ENCODE results near the gene SLC38A4. TPM values are rescaled to one million over a fixed set of nuclear protein-coding genes. Genes with fewer than 3 reads are reported as not detected.

Gene SLC38A4
- total RNA-seq, 1 experiment from 2014 or later: not detected

- H3K9ac ChIP-seq (ENCODE audit: low read length): no peak overlapping the region
- no peaks in the 10 kb centered on the region for H3K4me1 ChIP-seq (ENCODE audit: control insufficient read depth in 1 of 2, insufficient read depth in 2 of 2, low read length in 2 of 2)
- no peaks in the 10 kb centered on the region for H3K79me2 ChIP-seq (ENCODE audit: insufficient read depth, low read length)
- POLR2A ChIA-PET: no interaction called here
- no peak overlapping the region for H3K4me3 ChIP-seq (replicated peaks in 1 of 2; ENCODE audit: low read depth in 1 of 2, low read length in 2 of 2)
- ATAC-seq (no peak), DNase-seq (ENCODE audit: low read depth, low spot score) (no peak)
- H2AFZ ChIP-seq (ENCODE audit: low read depth, low read length, poor library complexity, severe bottlenecking): no peak overlapping the region
- H3K36me3 ChIP-seq (ENCODE audit: control insufficient read depth in 1 of 2, insufficient read depth in 2 of 2, low read length in 2 of 2): no peaks in the 10 kb centered on the region
- H3K27ac ChIP-seq (ENCODE audit: low read depth, low read length): no peak overlapping the region
- TF ChIP-seq CBX3 (IDR thresholded peaks at IDR 0.05; ENCODE audit: low read depth): no peak
- no peak for TF ChIP-seq POLR2A (IDR thresholded peaks at IDR 0.05; ENCODE audit: borderline replicate concordance, extremely low read depth, insufficient read depth, insufficient read length)
- TF ChIP-seq POLR2AphosphoS5 (IDR thresholded peaks at IDR 0.05; ENCODE audit: low read depth, low read length): no peak
- TF ChIP-seq JUND (IDR thresholded peaks at IDR 0.05): no peak
- TF ChIP-seq ELF1 (IDR thresholded peaks at IDR 0.05; ENCODE audit: borderline replicate concordance, low read depth): no peak
- no peak for TF ChIP-seq SP1 (IDR thresholded peaks at IDR 0.05; ENCODE audit: low read depth)
- no peak for TF ChIP-seq ATF3 (IDR thresholded peaks at IDR 0.05)
- no peak for TF ChIP-seq MAX (IDR thresholded peaks at IDR 0.05)
- no peak for TF ChIP-seq EZH2phosphoT487 (IDR thresholded peaks at IDR 0.05; ENCODE audit: borderline replicate concordance)
- no peak for TF ChIP-seq ZFX (IDR thresholded peaks at IDR 0.05)
- TF ChIP-seq SRF (IDR thresholded peaks at IDR 0.05; ENCODE audit: low read depth): no peak
- TF ChIP-seq ZBTB33 (IDR thresholded peaks at IDR 0.05; ENCODE audit: extremely low read depth, insufficient replicate concordance, low read length): no peak
- no peak for TF ChIP-seq CEBPB (IDR thresholded peaks at IDR 0.05; ENCODE audit: low read depth)
- no peak for TF ChIP-seq REST (IDR thresholded peaks at IDR 0.05; ENCODE audit: low read depth)
- TF ChIP-seq YY1 (IDR thresholded peaks at IDR 0.05; ENCODE audit: extremely low read depth, insufficient replicate concordance, low read depth, low read length): no peak
- TF ChIP-seq EZH2 (IDR thresholded peaks at IDR 0.05): no peak
- no peak for TF ChIP-seq RAD21 (IDR thresholded peaks at IDR 0.05; ENCODE audit: low read depth)
- no peak for TF ChIP-seq SIN3A (IDR thresholded peaks at IDR 0.05; ENCODE audit: low read depth)
- RAD21 ChIA-PET (ENCODE audit: low non-redundant PET in 1 of 2, low total read pairs in 2 of 2, uncharacterized antibody in 2 of 2, unreplicated experiment in 2 of 2): no interaction called here
- H3K9me3 ChIP-seq (ENCODE audit: control insufficient read depth in 1 of 2, insufficient read depth in 1 of 2, low read depth in 1 of 2, low read length in 2 of 2): no peaks in the 10 kb centered on the region
- no peak overlapping the region for H3K4me2 ChIP-seq (ENCODE audit: low read length)
- CTCF ChIA-PET: no interaction called here
- BruUV-seq (replicated peaks): no TSS peak
- intact Hi-C loops (cut with micrococcal nuclease): no loop called here
- H3K27me3 ChIP-seq (ENCODE audit: insufficient read depth, low read length): no peaks in the 10 kb centered on the region
- no peaks in the 10 kb centered on the region for H4K20me1 ChIP-seq (ENCODE audit: insufficient read depth)
- H3K9me2 ChIP-seq (ENCODE audit: insufficient read depth): no peaks in the 10 kb centered on the region
Measured at GRCh38 chr12:46717868-46718267, 107.9 kb downstream of the SLC38A4 start.

Measured in HCT116 (cell line).